RCC 7860 (cell line): ENCODE results near the gene ALDOC.

Source experiments
- DNase-seq: peaks from one replicate; pipeline ENCODE4 v3.0.0-alpha.2; 2015; ENCODE audit warnings: low spot score
- FAIRE-seq: peaks from 2 replicates; lab custom pipeline; 2012; peaks lifted over from hg19 to GRCh38; lab: Jason Lieb, UNC

Gene ALDOC

GRCh38 chr17:28553000-28553505, 23.6 kb downstream of the ALDOC start:
- FAIRE-seq: no peak
- DNase-seq: no peak

- FAIRE-seq (no peak), DNase-seq (peak; percentile 39)
These were observed 24.3 kb downstream of the ALDOC start, which contains the start of gene UNC119 for GRCh38 chr17:28552176-28552999. Gene UNC119 (minus strand): TSS chr17:28552624. CDS start chr17:28552557, 67 bp downstream.

GRCh38 chr17:28551421-28552175, 25.1 kb downstream of the ALDOC start:
- FAIRE-seq: no peak
- no peak for DNase-seq

DNA sequence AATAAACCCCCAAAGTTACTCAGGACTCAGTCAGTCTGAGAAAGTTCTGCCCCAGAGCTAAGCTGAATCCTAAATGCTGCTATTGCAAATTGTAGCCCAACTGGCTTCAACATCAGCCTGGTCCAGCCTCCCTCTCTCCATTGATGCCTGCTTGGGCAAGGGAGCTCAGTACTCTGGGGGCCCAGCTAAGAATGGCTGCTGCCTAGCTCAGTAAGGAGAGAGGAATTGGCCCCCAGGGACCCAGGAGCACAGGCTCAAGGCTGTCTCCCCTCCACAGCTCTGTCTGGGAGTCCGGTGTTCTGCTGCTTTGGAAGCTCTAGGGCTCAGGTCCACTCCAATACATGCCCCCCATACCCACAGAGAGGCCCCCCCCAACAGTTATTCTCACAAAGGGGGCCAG, 25.8 kb downstream of the ALDOC start:
- DNase-seq: no peak
- no peak for FAIRE-seq

DNA sequence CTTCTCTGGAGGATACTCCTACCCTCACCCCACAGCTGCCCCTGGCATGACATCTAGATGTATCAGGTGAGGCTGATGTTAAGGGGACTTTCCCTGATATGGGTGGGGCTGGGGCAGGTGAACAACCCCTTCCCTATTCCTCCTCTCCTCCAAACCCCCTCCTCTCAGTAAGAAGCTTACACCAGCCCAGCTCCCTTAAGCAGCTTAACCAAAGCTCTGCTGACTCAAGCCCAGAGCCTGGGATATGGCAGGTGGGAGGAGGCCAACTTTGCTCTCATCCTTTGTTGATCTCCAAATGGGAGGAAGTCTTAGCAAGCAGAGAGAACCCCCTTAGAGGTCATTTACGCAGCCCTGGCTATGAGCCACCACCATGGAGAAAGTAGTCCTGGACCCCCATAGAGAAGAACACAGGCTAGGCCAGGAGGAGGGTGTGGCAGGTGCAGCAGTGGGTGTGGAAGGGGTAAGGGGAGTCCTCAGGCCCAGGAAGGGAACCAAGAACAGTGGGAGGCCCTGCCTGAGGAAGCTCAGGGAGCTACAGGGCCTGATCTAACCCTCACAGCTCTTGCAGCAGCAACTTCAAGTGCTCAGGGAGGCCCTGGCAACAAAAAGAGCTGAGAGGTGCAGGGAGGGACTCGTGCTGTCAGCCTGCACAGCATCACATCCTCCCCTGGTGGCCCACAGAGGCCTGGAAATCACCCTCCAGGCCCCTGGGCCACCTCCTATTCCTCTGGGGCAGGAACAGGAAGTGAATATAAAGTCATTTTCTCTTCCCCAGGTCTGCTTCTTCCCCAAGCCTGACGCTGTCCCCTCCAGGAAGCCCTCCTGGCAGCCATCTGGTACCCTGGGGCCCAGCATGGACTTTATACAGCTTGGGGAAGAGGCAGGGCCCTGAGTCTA, 27.2 kb downstream of the ALDOC start:
- DNase-seq (no peak), FAIRE-seq (no peak)

DNA sequence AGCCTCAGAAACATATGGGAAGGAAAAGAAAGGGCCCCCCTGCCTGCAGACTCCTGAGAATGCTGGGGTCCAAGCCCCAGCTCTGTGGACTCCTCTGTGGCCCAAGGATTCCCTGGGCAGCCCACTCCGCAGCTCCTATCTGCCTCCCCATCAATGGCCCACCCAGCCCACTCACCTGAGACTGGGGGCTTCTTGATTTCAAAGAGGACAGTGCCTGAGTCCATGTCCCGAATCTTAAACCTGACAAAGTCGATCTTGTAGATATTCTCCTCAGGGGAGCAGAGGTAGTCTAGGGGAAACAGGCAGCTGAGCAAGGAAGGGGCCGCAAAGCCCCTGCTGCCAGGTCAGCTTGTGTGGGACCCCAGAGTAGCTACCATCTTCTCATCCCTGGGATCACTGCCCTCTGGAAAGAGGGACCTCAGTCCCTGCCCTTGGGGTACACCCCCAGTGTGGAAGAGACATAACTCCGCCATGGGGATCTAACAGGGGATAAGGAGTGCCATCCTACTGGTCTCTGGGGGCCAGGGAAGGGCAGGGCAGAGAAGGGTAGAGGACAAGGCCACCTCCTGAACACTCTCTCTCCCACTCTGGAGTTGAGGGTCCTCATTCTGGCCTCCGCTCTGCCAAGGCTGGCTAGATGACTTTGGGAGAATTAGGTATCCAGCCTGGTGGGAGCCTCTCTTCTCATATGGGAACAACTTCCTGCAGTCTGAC, 28.1 kb downstream of the ALDOC start:
- FAIRE-seq: no peak
- DNase-seq: no peak

DNA sequence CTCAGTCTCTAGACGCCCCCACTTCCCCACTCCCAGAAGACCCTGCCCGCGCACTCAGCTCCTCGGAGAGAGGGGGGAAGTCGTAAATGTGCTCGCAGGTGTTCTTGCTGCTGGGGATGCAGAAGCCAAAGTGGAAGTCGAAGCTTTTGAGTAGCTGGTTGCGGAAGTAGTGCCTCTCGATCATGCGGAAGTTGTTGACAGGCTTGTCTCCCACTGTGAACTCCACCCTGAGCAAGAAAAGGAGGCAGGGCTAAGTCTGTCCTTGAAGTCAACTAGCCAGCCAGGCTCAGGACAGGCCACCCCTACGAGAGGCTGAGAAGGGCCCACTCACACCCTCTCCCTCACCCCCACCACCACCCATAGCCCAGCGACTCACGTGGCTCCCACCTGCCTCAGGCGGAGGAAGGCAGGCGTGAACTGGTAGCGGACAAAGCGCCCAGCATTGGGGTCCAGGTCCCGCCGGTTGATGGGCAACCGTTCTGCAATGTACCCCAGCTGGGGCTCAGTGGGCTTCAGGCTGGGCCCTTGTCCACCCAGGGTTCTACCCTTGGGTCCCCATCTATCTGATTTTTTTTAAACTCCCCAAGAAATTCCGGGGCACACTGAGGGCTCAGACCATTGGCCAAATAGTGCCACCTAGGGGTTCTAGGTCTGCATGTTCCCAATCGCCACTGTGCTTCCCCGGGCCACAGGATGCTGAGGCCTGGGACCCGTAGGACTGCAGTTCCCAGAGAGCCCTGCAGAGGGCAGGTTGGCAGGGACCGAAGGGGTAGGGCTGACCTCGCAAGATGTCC, 28.9 kb downstream of the ALDOC start:
- peak; percentile 16 for FAIRE-seq
- peak; percentile 54 for DNase-seq

GRCh38 chr17:28547096-28547622, 29.5 kb downstream of the ALDOC start:
- DNase-seq: no peak

DNA sequence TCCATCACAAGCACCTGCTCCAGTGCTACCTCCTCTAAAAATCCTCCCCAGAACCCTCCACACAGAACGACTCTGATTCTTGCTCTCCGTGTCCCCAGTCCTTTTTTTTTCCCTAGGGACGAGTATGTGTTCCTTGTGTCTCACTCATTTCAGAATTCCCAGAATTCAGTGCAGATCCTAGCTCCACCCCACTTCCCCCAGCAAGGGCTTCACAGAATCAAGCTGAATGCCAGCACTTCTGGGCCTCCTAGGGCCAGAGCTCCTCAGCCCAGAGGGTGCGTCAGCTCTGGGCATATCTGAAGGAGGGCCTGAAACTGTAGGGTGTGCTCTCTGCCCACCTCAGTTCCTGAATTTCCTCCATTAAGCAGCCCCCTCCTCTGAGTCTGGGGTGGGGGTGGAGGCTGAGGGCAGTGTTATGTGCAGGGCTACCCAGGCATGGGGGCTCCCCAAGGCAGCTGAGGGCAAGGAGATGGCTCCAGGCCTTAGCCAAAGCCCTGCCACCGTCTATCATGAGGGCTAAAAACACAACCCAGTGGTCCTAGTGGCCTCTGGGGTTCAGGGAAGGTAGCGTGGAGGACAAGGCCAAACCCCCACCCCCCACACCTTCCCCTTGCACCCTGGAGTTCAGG, 30.8 kb downstream of the ALDOC start:
- no peak for FAIRE-seq
- no peak for DNase-seq

More at GRCh38 chr17:28547096-28547622, 29.5 kb downstream of the ALDOC start:
- no peak for FAIRE-seq

- no peak for FAIRE-seq
These were observed 31.6 kb downstream of the ALDOC start for GRCh38 chr17:28545141-28545503.

DNA sequence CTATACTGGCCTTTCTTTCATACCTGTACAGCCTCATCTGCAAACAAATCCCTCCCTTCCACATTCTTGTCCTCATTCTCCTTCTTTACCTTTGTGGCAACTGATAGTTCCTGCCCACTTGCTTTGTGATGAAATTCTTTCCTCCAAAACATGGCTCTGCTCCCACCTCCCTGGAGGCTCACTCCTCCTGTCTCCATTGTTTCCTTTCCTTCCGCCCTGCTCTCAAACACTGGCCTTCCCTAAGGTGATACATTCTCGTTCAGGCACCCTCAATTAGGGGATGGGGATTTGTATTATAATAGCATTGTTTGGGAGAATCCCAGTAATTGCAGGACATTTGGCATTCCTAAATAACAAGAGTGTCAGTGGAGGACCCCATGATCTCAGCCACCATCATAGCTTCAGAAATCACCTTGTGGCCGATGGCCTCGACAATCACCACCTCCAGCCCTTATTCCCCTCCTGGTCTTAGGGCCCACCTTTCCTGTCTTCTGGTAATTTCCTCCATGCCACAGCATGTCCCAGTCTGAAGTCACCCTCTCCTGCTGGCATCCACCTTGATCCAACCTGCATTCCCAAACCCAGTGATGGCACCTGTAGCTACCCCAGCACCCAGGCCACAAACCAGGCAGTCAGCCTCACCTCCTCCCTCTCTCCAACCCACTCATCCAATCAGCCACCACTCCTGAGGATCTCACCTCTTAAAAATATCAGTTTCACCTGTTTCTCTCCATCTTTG, 32.1 kb downstream of the ALDOC start:
- no peak for FAIRE-seq
- no peak for DNase-seq

More at GRCh38 chr17:28545141-28545503, 31.6 kb downstream of the ALDOC start:
- DNase-seq: no peak

DNA sequence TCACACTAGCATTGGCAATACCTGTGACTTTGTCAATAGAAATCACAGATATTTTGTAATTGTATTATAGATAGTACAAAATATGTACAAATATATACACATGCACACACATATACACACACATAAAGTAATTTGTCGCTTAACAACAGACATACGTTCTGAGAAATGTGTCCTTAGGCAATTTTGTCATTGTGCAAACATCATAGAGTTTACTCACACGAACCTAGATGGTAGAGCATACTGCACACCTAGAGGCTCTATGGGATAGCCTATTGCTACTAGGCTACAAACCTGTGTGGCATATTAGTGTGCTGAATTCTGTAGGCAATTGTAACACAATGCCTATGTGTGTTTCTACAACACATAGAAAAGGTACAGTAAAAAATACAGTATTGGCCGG, 35.3 kb downstream of the ALDOC start:
- DNase-seq: no peak
- FAIRE-seq: no peak

DNA sequence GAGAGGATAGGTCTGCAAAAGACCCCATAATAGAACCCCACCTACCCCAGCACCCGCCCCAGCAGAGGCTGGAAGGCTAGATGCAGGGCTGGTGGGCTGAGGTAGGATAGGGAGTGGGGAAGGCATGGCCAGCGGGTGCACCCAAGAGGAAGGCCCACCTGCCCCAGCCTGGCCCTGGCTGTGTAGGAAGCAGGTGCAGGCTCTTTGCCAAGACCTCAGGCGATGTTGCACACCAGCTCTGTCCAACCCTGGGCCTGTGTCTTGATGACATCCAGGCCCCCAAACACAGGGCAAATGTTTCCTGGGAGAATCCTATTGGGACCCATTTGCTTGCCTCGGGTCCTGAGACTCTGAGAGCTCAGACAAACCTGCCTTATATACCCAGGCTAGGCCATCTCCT, 36.5 kb downstream of the ALDOC start:
- FAIRE-seq (no peak), DNase-seq (no peak)

- DNase-seq: no peak
- no peak for FAIRE-seq
These were observed 38.3 kb downstream of the ALDOC start for GRCh38 chr17:28538296-28538895.

- no peak for DNase-seq
- FAIRE-seq: no peak
These were observed 39.5 kb downstream of the ALDOC start for GRCh38 chr17:28537219-28537610.

DNA sequence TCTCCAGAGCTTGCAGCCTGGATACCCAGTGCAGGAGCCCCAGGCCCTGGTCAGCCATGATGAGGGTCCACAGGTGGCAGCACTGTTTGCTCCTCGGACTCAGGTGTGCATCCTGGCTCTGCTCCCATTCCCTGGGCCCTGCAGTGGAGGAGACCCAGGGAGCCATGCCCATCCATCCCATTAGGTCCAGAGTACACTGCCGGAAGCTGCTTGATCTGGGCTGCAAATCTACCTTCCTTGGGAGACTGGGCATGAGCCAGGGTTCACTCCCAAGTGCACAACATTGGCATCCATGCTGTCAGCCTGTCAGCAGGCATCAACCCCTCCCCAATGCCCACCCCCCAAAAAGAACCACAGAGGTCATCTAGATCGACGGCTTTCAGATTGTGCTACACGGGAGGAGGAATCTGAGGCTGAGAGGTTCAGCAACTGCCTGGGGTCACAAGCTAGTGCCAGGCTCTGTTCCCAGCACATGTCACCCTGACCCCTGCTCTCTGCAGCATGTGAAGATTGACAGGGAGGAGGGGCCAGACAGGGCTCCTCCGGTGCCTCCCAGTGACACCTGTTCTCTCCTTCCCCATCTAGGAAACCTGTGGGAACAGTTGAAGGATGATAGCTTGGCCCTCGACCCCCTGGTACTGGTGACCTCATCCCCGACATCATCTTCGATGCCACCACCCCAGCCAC, 40.0 kb downstream of the ALDOC start:
- no peak for DNase-seq
- no peak for FAIRE-seq

- DNase-seq: no peak
- FAIRE-seq: no peak
These were observed 41.8 kb downstream of the ALDOC start for GRCh38 chr17:28534740-28535375.
